ENCODE data around the gene NR1H4.

DNA sequence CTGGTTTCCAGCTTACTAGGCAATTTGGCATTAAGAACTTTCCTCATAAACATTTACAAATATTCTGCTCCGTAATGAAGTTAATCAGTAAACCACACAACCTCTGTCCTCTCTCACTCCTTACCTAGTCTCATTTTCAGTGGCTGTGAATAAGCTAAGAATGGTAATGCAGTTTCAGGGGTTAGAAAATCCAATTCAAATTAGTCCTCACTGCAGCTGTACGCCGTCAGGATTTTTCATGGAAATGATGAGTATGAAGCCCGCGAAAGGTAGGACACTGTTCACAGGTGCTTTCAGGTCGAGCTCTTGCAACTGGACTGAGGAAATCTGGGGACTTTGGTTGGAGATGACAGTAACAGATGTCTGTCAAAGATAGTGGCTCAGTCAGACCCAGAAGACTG is 29.6 kb downstream of the NR1H4 start:
- no peak for TF ChIP-seq CTCF (IDR thresholded peaks at IDR 0.05)
- TF ChIP-seq POLR2A (IDR thresholded peaks at IDR 0.05): no peak
- TF ChIP-seq POLR2AphosphoS5 (IDR thresholded peaks at IDR 0.05): no peak
- TF ChIP-seq EP300 (IDR thresholded peaks at IDR 0.05): no peak
